ENCODE measurements around the gene NFE2. TPM values are rescaled to one million over a fixed set of nuclear protein-coding genes. Genes with fewer than 3 reads are reported as not detected.

Gene NFE2
- polyA plus RNA-seq, 1 experiment, result 1.0 TPM

DNA sequence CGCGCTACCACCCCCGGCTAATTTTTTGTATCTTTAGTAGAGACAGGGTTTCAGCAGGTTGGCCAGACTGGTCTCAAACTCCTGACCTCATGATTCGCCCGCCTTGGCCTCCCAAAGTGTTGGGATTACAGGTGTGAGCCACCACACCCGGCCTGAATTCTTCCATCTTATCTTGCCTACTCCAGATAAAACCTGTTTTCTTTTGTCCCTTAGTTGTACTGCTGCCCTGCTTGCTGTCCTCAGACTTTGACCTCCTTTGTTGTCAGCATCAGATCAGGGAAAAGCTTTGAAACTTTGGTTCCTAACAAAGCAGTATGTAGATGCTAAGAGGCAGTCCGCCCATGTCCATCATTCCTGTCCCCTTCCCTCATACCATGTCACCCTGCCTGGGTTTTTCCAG lies 40.0 kb upstream of the NFE2 start:
- no peaks in the 10 kb centered on the region for H3K27me3 ChIP-seq (ENCODE audit: control insufficient read depth, insufficient read depth, low read length)
- CTCF ChIA-PET, result interaction anchor here (0.9 to 1.5 kb wide), 7 partner anchors 8 to 126 kb away, joined by 3 to 4 read pairs (median 3); partner anchors contain the start of gene COPZ1
- no peak for TF ChIP-seq CTCF (IDR thresholded peaks at IDR 0.05; ENCODE audit: insufficient read depth, low read depth, low read length)
- no peak for DNase-seq (ENCODE audit: low read depth)
- H3K4me3 ChIP-seq (ENCODE audit: low read depth, low read length), result no peak overlapping the region
- H3K36me3 ChIP-seq (ENCODE audit: control insufficient read depth, insufficient read depth, low read length), result peaks cover 19% of the 10 kb centered on the region
- POLR2A ChIA-PET, result no interaction called here

- TF ChIP-seq CTCF (IDR thresholded peaks at IDR 0.05; ENCODE audit: insufficient read depth, low read depth, low read length), result no peak
- POLR2A ChIA-PET, result no interaction called here
- Histone ChIP-seq H3K27me3 (ENCODE audit: control insufficient read depth, insufficient read depth, low read length) (no peaks in the 10 kb centered on the region), H3K4me3 (ENCODE audit: low read depth, low read length) (no peak overlapping the region), H3K36me3 (ENCODE audit: control insufficient read depth, insufficient read depth, low read length) (peaks cover 14% of the 10 kb centered on the region)
- no peak for DNase-seq (ENCODE audit: low read depth)
- CTCF ChIA-PET, result interaction anchor here (1.0 to 12.1 kb wide), 7 partner anchors 13 to 131 kb away, joined by 3 to 114 read pairs (median 8); partner anchors contain the start of gene COPZ1
Measured at GRCh38 chr12:54338698-54339296, 38.0 kb upstream of the NFE2 start.

DNA sequence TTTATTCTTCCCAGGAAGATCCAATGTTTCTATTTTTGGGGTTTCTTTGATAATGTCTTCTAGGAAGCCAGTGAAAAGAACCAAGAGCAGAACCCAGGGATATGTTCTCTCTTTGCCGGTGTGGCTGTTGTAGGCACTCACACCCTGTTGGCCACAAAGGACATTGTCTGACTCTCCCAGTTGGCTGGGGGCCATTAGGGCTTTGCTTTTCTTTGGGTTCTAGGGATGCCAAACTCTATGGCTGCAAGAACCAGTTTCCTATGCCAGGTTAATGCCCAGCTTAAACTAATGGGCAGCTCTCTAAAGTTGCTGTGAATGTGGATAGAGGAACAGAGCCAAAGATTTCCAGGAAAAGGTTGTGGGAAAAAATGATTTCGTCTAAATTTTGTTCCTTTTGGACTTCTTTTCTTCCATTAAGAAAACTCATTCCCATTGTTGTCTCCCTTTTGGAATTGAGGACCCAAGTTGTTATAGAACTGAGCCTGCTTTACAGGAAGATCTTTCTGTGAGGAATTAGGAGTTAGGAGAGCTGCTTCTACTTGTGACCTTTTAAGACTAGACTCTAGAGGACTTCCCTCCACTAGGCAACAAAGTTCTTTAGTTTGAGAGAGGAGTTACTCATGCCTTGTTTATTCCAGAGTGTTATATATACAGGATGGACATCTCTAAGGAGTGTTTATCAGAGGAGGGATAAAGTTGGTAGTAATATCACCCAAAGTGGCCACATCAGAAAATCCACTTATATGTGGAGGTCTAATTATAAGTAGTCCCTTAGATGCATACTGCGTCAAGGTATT lies 37.2 kb upstream of the NFE2 start:
- H3K36me3 ChIP-seq (ENCODE audit: control insufficient read depth, insufficient read depth, low read length), result peaks cover 14% of the 10 kb centered on the region
- no peak for DNase-seq (ENCODE audit: low read depth)
- ChIA-PET POLR2A (no interaction called here), CTCF (interaction anchor here (0.8 to 12.1 kb wide), 14 partner anchors 9 to 137 kb away, joined by 3 to 114 read pairs (median 5); partner anchors contain the start of genes COPZ1 and NFE2)
- H3K27me3 ChIP-seq (ENCODE audit: control insufficient read depth, insufficient read depth, low read length), result no peaks in the 10 kb centered on the region
- no peak for TF ChIP-seq CTCF (IDR thresholded peaks at IDR 0.05; ENCODE audit: insufficient read depth, low read depth, low read length)
- no peak overlapping the region for H3K4me3 ChIP-seq (ENCODE audit: low read depth, low read length)

GRCh38 chr12:54337280-54337842 lies 36.5 kb upstream of the NFE2 start:
- DNase-seq (ENCODE audit: low read depth), result no peak
- peak; percentile 31; the same call in 1 of the 2 replicates for TF ChIP-seq CTCF (IDR thresholded peaks at IDR 0.05; ENCODE audit: insufficient read depth, low read depth, low read length)
- Histone ChIP-seq H3K27me3 (ENCODE audit: control insufficient read depth, insufficient read depth, low read length) (no peaks in the 10 kb centered on the region), H3K4me3 (ENCODE audit: low read depth, low read length) (no peak overlapping the region), H3K36me3 (ENCODE audit: control insufficient read depth, insufficient read depth, low read length) (peaks cover 10% of the 10 kb centered on the region)
- POLR2A ChIA-PET, result no interaction called here
- CTCF ChIA-PET, result interaction anchor here (0.6 to 12.1 kb wide), 19 partner anchors 8 to 362 kb away, joined by 3 to 114 read pairs (median 4); partner anchors contain the start of genes COPZ1 and NFE2

Data from BJ (cell line).